Hepatocyte (in vitro differentiated cells): ENCODE measurements around the gene KRTAP12-4. TPM values are rescaled to one million over a fixed set of nuclear protein-coding genes. Genes with fewer than 3 reads are reported as not detected.

Source experiments
- DNase-seq: peaks from one replicate; pipeline ENCODE4 v3.0.0-alpha.2; 2016; ENCODE audit warnings: low spot score
- H2AFZ ChIP-seq: fragments of 200-600 bp; sonication (generic); 2 replicates; pipeline ENCODE4 v1.6.0; 2016; ENCODE audit warnings: antibody characterized with exemption, mild to moderate bottlenecking
- H3K27ac ChIP-seq: fragments of 200-600 bp; sonication (generic); 2 replicates; pipeline ENCODE4 v1.5.1; 2016; ENCODE audit warnings: mild to moderate bottlenecking
- H3K27me3 ChIP-seq: fragments of 200-600 bp; sonication (generic); 2 replicates; pipeline ENCODE4 v1.6.1; 2016
- H3K36me3 ChIP-seq: fragments of 200-600 bp; sonication (generic); replicated peaks from 2 replicates; pipeline ENCODE4 v1.5.1; 2016; ENCODE audit warnings: low read depth; ENCODE audit not compliant: insufficient read depth
- H3K4me1 ChIP-seq: fragments of 200-600 bp; sonication (generic); 2 replicates; pipeline ENCODE4 v1.5.1; 2016; ENCODE audit warnings: mild to moderate bottlenecking, moderate library complexity; ENCODE audit not compliant: insufficient read depth
- H3K4me2 ChIP-seq: fragments of 200-600 bp; sonication (generic); 2 replicates; pipeline ENCODE4 v1.6.0; 2016
- H3K4me3 ChIP-seq: fragments of 200-600 bp; sonication (generic); 2 replicates; pipeline ENCODE4 v1.5.1; 2016; ENCODE audit warnings: mild to moderate bottlenecking
- H3K79me2 ChIP-seq: fragments of 200-600 bp; sonication (generic); 2 replicates; pipeline ENCODE4 v1.6.0; 2017; ENCODE audit warnings: mild to moderate bottlenecking
- H3K9me2 ChIP-seq: fragments of 200-600 bp; sonication (generic); replicated peaks from 2 replicates; pipeline ENCODE4 v1.6.0; 2017; ENCODE audit warnings: mild to moderate bottlenecking; ENCODE audit not compliant: insufficient read depth
- H3K9me3 ChIP-seq: fragments of 200-600 bp; sonication (generic); 2 replicates; pipeline ENCODE4 v1.5.1; 2016; ENCODE audit warnings: low read depth, mild to moderate bottlenecking
- H4K20me1 ChIP-seq: fragments of 200-600 bp; sonication (generic); 2 replicates; pipeline ENCODE4 v1.6.0; 2016; ENCODE audit warnings: mild to moderate bottlenecking; ENCODE audit not compliant: insufficient read depth, poor library complexity, severe bottlenecking
- CTCF ChIP-seq: fragments of 200-600 bp; sonication (generic); IDR thresholded peaks from 2 replicates; pipeline ENCODE4 v1.5.1; 2016; ENCODE audit warnings: antibody characterized with exemption, mild to moderate bottlenecking; ENCODE audit not compliant: poor library complexity
- EZH2 ChIP-seq: fragments of 200-600 bp; sonication (generic); IDR thresholded peaks from 2 replicates; pipeline ENCODE4 v1.6.1; 2016; ENCODE audit warnings: antibody characterized with exemption, mild to moderate bottlenecking, borderline replicate concordance
- EZH2phosphoT487 ChIP-seq: fragments of 200-600 bp; sonication (generic); IDR thresholded peaks from one replicate; pipeline ENCODE4 v1.6.1; 2018; ENCODE audit warnings: antibody characterized with exemption, mild to moderate bottlenecking, low read depth, moderate library complexity; ENCODE audit not compliant: unreplicated experiment, severe bottlenecking
- WGBS: methylation state at CpG from one replicate; pipeline ENCODE4 v1.1.6; 2016; ENCODE audit warnings: low lambda C conversion rate; ENCODE audit errors: missing lambda C conversion rate; 5-methylcytosine and 5-hydroxymethylcytosine counted together
- polyA plus RNA-seq: library from polyadenylated mRNA; unstranded; fragments of >200 nt; fragmentation: Nextera tagmentation; extraction: Ambion mirVana; gene quantifications from 2 replicates; pipeline ENCODE4 v1.2.1, GENCODE V29; 2016
- total RNA-seq: library from RNA; depleted of rRNA; stranded (reverse); fragments of >200 nt; gene quantifications from 2 replicates; pipeline ENCODE4 v1.2.3, GENCODE V29; 2014

KRTAP12-4 gene
- total and polyA plus RNA-seq, 2 experiments from 2014 or later = not detected

DNA sequence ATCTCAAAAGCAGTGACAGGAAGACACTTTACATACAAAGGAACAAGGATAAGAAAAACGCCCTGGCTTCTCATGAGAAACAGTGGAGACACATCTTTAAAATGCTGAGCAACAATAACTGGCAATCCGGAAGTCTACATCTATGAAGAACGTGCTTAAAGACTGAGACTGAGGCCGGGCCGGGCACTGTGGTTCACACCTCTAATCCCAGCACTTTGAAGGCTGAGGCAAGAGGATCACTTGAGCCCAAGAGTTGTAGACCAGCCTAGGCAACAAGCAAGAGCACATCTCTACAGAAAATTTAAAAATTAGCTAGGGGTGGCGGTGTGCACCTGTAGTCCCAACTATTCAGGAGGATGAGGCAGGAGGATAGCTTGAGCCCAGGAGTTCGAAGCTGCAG is 29.6 kb upstream of the KRTAP12-4 start:
- no peaks in the 10 kb centered on the region for H3K79me2 ChIP-seq
- H4K20me1 ChIP-seq = no peaks in the 10 kb centered on the region
- TF ChIP-seq EZH2 (no peak), CTCF (no peak), EZH2phosphoT487 (no peak)
- no peak overlapping the region for H3K4me2 ChIP-seq
- peaks cover 13% of the 10 kb centered on the region for H3K27me3 ChIP-seq
- no peaks in the 10 kb centered on the region for H3K4me1 ChIP-seq
- H3K9me2 ChIP-seq = no peaks in the 10 kb centered on the region
- no peak for DNase-seq
- no peak overlapping the region for H3K27ac ChIP-seq
- H3K9me3 ChIP-seq = no peaks in the 10 kb centered on the region
- no peak overlapping the region for H3K4me3 ChIP-seq
- no peaks in the 10 kb centered on the region for H3K36me3 ChIP-seq
- H2AFZ ChIP-seq = no peak overlapping the region
- WGBS = 80% methylated on average over 7 of the region's 7 CpGs

DNA sequence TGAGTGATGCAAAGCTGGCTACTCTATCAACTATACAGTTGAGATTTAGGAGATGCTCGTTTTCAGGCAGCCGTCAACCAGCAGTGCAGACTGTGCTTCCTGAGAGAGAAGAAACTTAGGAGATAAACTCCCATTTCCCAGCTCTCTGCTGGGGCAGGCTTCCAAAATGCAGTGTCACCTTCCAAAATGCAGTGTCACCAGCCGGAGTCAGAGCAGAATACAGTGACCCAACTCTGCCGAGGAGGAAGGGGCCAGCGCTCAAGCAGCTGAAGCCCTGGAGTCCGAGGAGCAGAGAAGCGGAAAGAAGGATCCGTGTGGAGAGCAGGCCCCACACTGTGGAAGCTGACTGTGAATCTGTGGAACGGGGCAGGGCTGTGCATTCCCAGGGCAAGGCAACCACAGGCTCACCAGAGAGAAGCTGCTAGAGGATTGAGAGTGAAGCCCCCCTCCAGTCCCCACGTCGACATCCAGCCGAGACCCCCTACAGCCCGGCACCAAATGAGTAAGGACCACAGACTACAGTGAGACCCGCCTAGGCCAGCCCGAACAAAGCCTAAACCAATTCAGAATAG is 28.2 kb upstream of the KRTAP12-4 start:
- no peaks in the 10 kb centered on the region for H3K9me2 ChIP-seq
- no peak for DNase-seq
- no peaks in the 10 kb centered on the region for H3K79me2 ChIP-seq
- no peaks in the 10 kb centered on the region for H3K36me3 ChIP-seq
- 91% methylated on average over 15 of the region's 15 CpGs for WGBS
- H3K27ac ChIP-seq = no peak overlapping the region
- no peak overlapping the region for H3K4me2 ChIP-seq
- no peak for TF ChIP-seq EZH2phosphoT487
- peaks cover 13% of the 10 kb centered on the region for H3K27me3 ChIP-seq
- H3K4me1 ChIP-seq = no peaks in the 10 kb centered on the region
- H3K4me3 ChIP-seq = no peak overlapping the region
- no peaks in the 10 kb centered on the region for H3K9me3 ChIP-seq
- no peak overlapping the region for H2AFZ ChIP-seq
- no peaks in the 10 kb centered on the region for H4K20me1 ChIP-seq

- Histone ChIP-seq H3K79me2 (no peaks in the 10 kb centered on the region), H3K27ac (no peak within 1 kb of the TSS), H3K27me3 (peaks cover 7% of the 10 kb centered on the region), H3K4me2 (no peak within 1 kb of the TSS), H3K4me1 (no peaks in the 10 kb centered on the region), H3K9me3 (no peaks in the 10 kb centered on the region), H3K4me3 (no peak within 1 kb of the TSS), H3K9me2 (no peaks in the 10 kb centered on the region), H3K36me3 (no peaks in the 10 kb centered on the region), H2AFZ (no peak within 1 kb of the TSS), H4K20me1 (no peaks in the 10 kb centered on the region)
- WGBS = 83% methylated on average over 23 of the region's 23 CpGs
- DNase-seq = no peak
- TF ChIP-seq CTCF (no peak), EZH2 (no peak), EZH2phosphoT487 (no peak)
These were observed 27.6 kb upstream of the KRTAP12-4 start, which contains the start of gene KRTAP12-1 for GRCh38 chr21:44681861-44682579. Gene KRTAP12-1 (minus strand): TSS chr21:44682163. CDS start chr21:44682123, 40 bp downstream.

- no peaks in the 10 kb centered on the region for H3K9me2 ChIP-seq
- H3K9me3 ChIP-seq = no peaks in the 10 kb centered on the region
- H3K79me2 ChIP-seq = no peaks in the 10 kb centered on the region
- no peaks in the 10 kb centered on the region for H4K20me1 ChIP-seq
- WGBS = 86% methylated on average over 11 of the region's 11 CpGs
- H3K27me3 ChIP-seq = no peaks in the 10 kb centered on the region
- H3K4me1 ChIP-seq = no peaks in the 10 kb centered on the region
- DNase-seq = no peak
- no peak overlapping the region for H3K4me2 ChIP-seq
- no peak overlapping the region for H3K27ac ChIP-seq
- H3K36me3 ChIP-seq = no peaks in the 10 kb centered on the region
- no peak for TF ChIP-seq EZH2
- no peak for TF ChIP-seq CTCF
- no peak overlapping the region for H2AFZ ChIP-seq
- H3K4me3 ChIP-seq = no peak overlapping the region
These were observed 26.7 kb upstream of the KRTAP12-4 start for GRCh38 chr21:44681152-44681551.
